Stimulated activated CD4-positive, alpha-beta T cell treated with anti-CD3 and anti-CD28 coated beads, Interleukin-1b, Interleukin-23, amount 100 ng/mL, for 48 hours (primary cell): ENCODE results near the gene MAP3K8.

ENCODE experiments used
- DNase-seq: peaks from one replicate; pipeline ENCODE4 v3.0.0-alpha.2; 2020

MAP3K8 gene

DNA sequence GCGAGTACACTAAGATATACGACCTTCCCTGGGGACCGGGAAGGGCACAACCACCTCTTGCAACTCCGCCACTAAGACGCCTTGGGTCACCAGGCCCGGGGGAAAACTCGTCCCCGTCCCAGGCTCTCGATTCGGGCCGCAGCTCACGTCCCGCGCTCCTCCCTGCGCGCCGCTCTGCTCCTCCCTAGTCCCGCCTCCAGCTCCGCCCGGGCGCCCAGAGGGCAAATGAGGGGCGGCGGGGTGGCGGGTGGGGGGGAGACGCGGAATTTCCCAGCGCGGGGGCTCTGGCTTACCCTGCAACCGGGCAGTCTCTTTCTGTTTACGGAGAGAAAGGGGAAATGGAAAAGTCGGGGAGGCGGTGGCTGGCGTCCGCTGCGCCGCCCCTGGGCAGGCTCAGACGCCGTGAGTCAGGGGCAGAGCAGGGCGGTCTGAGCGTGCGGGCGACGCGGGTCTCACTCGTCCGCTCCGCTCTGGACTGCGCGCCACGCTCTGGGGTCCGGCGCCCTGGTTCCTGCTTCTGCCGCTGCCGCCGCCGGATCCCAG, at the start of gene MAP3K8:
MAP3K8 (plus strand) TSS at position 455 of the 543 bp plus-strand sequence. CDS start 4,755 bp downstream, outside the sequence.
- DNase-seq = peak; percentile 80

DNA sequence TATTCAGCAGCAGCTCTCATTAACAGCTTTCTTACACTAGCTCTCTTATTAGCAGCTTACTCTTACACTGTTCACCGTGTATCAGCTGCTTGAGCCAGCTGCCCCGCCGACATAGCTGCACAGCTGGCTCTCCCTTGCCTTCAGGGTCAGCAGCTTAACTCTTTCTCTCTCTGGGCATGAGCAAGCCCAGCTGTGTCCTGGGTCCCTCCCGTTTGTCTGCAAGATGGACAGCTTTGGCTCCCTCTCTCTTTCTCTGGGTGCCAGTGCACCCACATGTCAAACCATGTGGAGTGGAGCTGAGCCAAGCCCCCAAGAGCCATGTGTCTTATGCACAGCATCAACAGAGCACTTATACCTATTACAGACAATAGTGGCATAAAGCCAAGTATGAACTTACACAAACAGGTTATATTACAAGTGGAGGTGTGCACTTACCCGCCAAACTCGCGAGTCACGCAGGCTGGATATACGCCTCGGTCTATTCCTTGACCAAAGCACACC, 49.2 kb upstream of the MAP3K8 start:
- DNase-seq = peak; percentile 19

DNA sequence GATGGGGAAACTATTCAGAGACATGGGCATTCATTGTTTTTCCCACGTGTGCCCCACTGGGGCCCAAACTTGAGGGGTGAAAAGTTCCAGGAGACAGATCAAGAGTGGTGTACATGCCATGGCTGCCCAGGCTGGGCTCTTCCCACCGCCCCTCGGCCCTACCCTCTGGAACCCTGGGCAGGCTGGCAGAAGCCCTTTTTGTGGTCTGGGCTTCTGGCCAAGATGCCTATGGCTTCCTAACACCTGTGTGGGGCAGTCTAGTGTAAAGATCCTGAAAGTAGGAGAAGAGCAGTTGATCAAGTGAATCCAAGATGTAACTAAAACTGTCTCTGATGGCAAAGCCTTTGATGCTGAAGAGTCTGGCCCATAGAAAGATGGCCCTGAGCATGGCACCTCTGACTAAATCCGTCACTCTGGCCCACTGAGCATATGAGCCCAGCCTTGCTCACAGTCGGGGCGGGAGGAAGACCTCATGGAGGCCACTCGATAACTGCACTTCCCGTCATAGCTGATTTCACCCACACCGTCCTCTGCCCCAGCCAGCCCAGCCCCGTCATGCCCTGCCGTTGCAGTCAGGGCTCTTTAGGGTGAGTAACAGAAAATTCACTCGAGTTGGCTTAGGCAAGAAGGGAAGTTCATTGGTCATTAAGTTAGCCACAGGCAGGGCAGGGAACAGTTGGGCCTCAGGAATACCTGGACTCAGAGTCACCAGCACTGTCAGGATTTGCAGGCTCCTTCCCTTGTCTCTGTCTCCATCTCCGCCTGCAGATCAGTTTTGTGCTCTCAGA, 47.0 kb upstream of the MAP3K8 start:
- no peak for DNase-seq

DNA sequence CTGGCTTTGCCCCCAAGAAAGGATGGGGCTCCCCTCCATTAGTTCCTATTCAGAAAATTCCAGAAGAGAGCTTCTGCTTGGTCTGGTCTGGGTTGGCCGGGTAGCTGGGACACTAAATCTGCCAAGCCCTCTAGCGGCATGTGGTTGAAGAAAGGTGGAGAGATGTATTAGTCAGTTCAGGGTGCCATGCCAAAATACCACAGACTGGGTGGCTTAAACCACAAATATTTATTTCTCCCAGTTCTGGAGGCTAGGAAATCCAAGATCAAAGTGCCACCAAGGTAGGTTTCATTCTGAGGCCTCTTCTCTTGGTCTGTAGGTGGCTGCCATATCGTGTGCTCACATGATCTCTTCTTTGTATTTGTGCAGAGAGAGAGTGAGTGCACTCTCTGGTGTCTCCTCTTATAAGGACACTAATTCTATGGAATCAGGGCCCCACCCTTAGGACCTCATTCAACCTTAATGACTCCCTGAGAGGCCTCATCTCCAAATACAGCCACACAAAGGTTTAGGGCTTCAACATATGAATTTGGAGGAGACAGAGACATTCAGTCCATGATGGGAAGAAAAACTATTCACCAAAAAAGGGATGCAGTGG, 46.2 kb upstream of the MAP3K8 start:
- DNase-seq = no peak

DNA sequence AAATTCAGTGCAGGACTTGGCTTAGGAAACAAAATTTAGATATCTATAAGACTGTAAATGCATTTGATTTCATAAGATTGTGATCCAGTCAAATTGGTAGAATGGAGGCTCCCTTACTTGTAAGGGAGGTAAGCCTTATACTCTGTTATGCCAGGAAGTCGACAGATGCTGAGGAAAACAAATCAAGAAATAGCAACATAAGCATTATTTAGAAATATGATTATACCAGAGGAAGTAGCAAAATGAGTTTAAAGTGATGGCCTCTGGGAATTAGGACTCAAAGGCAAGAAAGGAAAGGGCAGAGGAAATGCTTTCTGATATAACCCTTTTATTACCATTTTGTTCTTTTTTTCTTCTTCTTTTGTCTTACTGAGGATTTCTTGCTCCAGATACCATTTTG, 44.4 kb upstream of the MAP3K8 start:
- no peak for DNase-seq

DNA sequence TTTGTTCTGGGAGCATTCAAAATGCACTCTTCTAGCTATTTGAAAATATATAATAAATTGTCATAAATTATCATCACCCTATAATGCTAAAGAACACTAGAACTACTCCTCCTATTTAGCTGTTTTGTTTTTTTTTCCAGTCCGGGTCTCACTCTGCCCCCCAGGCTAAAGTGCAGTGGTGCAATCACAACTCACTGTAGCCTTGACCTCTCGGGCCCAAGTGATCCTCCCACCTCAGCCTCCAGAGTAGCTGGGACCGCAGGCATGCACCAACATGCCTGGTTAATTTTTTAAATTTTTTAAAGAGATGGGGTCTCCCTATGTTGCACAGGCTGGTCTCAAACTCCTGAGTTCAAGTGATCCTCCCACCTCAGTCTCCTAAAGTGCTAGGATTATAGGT, 43.8 kb upstream of the MAP3K8 start:
- DNase-seq = no peak

DNA sequence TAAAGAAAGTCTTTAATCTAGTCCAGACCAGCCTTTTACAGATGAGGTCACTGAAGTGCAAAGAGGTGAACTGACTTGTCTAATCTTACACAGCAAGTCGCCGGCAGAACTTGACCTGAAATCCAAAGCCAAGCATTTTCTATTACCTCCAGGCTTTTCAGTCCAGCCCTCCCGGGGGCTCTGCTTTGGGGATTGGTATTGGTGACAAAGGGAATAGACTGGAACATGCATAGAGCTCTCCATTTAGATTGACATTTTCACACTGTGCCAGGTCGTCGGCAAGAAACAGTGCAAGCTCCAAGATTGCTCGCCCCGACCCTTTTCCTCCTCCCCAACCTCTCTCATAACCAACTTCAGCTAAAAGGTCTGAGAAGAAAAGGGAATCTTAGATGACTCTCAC, 42.7 kb upstream of the MAP3K8 start:
- DNase-seq = no peak

DNA sequence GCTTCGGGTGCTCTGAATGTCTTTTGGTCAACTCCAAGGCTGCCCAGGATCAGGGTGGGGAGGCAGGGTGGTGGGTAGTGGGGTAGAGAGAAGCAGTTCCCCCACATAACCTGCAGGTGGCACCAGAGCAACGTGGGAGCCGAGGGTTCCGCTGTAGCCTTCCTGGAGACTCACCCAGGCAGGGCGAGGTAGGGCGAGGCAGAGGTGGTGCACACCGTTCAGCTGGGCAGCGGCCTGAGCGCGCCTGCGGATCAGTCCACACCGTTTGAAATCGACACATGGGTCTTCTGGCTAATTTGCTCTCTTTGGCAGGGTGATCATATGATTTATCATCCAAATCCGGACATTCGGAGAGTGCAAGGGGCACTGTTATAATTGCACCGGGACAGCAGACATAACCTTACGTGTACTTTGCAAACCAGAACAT, 41.4 kb upstream of the MAP3K8 start:
- DNase-seq = peak; percentile 74

DNA sequence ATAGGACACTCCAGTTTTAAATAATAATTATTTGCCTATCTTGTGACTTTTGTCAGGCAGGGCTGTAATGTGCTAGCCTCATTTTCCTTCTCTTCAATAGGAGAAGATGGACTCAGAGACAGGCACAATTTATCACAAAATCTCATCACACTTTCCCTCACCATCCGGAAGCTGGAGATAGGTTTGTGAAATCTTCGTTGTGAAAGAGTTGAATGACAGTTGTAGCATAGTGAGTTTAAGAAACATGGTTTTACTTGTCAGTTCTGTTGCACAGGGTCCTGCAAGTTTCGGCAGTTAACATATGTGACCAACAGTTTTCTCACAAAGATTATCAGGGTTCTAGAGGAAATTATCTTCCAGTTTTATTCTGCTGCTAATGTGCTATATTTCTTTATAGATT, 37.7 kb upstream of the MAP3K8 start:
- DNase-seq = no peak

DNA sequence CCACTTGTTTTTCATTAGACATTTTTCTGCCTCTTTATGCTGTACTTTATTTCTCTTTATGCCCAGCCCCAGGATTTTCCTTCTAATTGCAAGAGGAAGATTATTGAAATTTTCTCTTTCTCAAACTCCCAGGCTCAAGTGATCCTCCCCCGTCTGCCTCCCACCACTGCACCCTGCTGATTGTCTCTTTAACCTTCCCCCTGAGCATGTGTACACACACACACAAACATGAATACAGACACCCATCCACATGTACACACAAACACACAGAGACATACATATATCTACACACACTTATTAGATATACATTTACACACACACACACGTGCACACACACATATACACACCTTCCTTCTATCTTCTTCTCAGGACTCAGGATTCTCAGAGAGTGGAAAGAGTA, 37.3 kb upstream of the MAP3K8 start:
- no peak for DNase-seq

DNA sequence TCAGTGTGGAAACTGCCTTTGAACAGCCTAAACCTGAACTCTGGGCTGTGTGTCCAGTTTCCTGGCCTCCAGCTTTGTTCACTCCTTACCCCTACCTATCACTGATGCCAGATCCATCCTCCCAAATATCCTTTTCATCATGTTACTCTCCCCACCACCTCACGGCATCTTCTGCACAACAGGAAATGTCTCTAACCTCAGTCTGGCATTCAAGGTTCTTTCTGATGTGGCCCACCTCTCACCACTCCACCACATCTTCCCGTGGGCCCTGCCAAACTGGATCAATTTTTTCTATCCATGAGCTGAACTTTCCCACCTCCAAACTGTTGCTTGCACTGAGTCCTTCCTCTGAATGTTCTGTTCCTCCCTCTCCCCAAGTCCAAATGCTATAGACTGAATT, 35.8 kb upstream of the MAP3K8 start:
- no peak for DNase-seq

DNA sequence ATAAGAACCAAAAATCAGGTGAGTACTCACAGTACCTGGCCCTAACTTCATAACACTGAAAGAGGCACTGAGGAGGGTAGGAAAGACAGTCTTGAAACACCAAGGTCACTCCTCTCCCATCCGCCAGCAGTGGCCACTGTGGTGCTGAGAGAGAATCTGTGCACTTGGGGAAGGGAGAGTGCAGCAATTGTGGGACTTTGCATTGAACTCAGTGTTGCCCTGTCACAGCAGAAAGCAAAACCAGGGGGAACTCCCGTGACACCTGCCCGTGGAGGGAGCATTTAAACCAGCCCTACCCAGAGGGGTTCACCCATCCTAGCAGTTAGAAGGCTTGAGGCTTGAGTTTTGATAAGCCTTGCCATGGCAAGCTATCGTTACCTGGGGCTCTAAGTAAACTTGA, 35.2 kb upstream of the MAP3K8 start:
- DNase-seq = no peak

DNA sequence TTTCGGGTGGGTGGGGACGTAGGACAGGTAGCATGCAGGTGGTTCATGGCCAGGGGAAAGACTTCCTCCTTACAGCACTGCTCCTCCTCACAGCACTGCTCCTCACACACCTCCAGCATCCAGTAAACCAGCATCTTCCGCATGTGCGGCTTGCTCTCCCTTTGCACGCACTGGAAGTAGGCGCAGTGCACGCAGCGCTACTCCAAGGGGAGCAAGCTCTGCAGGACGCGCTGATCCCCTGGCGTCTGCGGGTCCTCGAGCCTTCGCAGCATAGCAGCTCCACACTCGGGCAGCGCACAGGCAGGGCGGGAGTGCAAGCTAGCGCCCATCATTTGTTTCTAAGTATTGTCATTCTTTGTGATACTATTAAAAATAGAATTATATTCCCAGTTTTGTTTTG, 30.5 kb upstream of the MAP3K8 start:
- no peak for DNase-seq

DNA sequence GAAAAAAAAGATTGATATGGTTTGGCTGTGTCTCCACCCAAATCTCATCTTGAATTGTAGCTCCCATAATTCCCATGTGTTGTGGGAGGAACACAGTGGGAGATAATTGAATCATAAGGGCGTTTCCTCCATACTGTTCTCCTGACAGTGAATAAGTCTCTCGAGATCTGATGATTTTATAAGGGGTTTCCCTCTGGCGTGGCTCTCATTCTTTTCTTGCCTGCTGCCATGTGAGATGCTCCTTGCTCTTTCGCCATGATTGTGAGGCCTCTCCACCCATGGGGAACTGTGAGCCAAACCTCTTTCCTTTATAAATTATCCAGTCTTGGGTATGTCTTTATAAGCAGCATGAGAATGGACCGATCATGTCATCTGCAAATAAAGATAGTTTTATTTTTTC, 29.4 kb upstream of the MAP3K8 start:
- no peak for DNase-seq

DNA sequence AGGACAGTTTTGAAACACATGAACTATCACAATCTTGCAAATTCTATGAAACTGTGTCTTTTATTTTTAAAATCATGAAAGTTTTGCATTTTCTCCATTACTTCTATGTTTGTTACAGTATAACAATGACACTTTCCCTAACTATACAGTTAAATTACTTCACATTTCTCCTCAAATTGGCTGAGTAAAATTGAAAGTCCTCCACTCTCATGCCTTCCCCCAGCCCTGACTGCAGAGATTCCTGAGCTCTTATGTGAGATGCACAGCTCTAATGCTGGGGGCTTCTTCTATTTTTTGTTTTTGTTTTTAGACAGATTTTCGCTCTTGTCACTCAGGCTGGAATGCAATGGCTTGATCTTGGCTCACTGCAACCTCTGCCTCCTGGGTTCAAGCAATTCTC, 22.7 kb upstream of the MAP3K8 start:
- DNase-seq = no peak

DNA sequence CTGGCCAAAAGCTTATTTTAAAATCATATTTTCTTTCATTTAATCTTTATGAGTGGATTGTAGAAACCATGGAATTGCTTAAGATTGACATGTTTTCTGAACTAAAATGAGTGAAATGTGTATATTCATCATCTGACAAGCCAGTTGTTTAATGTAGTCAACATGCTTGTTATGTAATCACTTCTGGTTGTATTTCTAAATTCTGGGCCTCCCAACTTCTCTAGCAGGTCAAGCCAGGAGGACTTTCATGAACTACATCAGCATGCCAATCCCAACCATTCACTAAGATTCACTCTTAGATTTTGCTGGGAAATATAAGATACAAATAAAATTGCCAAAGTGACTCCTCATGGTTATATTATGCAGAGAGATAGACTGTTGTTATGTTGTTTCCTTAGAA, 21.1 kb upstream of the MAP3K8 start:
- DNase-seq = no peak

DNA sequence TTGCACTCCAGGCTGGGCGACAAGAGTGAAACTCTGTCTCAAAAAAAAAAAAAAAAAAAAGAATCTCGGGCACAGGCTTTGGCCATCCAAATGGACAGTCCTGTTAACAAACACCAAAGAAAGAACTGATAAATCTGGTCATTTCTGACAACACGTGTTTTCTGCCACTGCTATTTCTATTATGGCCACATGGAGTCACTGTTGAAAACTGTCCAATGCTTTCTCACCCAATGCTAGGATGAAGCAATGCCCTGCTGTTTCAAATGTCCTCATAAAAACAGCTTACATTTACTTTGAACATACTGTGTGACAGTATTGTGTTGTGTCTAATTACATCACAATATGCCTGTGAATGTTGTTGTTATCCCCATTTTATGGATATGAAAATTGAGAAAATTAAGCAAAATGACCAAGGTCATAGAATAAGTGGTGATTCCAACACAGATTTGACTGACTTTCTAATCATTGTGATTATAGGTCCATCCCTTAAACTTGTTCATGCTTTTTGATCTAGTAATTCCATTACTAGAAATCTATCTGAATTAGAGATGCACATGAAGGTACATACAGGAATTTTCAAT, 19.9 kb upstream of the MAP3K8 start:
- no peak for DNase-seq

DNA sequence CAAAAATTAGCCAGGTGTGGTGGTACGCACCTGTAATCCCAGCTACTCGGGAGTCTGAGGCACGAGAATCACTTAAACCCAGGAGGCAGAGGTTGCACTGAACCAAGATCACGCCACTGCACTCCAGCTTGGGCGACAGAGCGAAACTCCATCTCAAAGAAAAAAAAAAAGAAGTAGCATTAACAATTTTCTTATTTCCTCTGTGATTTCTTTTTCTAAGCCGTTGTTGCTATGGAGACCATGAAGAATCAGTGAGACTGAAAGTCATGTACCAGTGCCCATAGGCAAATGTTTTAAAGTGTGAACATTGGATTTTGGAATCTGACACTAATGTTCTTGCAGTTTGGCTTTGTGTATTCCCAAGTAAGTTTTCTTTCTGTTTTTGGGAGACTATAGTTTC, 18.4 kb upstream of the MAP3K8 start:
- no peak for DNase-seq

DNA sequence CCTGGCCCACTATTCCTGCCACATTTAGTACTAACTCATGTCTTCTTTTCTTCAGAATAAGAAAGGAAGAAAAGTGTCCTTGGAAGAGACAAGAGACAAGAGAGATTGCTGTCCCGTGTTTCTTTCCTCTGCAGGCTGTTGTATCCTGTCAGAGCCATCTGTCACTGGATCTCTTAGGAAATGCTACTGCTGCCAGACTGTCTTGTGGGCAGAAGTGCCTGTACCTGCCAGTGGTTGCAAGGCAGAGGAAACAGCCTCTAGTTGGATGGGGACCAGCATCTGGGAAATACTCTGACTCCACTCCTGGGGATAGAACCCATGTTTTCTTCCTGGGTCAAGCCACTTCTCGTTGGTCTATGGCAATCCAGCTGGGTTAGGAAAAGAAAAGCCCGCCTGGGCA, 16.7 kb upstream of the MAP3K8 start:
- DNase-seq = no peak

DNA sequence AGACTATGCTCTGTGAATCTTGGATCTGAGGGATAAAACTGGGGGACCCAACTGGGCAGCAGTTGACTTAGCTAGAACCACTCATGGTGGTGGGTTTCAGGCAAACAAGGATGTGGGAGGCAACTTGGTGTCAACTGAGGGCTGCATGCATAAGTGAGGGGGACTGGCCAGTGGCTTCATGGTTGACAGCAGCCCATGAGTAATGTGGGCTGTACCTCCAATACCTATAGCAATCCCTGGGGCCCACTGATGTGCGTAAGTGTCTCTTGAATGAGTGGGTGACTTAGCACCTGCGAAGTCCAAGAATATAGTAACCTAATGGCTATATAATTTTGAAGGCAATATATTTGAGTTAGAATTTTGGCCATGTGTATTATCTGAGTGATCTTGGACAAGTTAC, 13.7 kb upstream of the MAP3K8 start:
- no peak for DNase-seq

DNA sequence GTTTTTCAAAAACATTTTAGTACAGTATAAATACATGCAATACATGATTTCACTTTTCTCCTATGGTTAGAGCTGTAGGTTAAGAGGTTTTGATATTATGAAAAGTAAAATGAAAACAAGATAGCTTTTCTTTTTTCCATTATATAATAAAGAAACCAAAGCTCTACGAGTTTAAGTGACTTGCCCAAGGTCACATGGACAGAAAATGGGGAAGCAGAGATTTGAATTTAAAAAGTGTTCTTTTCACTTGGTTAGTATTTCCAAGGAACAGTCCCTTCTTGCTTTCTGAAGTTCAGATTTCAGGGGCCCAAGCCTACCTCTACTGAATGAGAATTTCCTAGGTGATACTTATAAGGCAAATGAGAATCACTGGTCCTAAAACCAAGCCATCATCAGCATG, 13.2 kb upstream of the MAP3K8 start:
- no peak for DNase-seq

DNA sequence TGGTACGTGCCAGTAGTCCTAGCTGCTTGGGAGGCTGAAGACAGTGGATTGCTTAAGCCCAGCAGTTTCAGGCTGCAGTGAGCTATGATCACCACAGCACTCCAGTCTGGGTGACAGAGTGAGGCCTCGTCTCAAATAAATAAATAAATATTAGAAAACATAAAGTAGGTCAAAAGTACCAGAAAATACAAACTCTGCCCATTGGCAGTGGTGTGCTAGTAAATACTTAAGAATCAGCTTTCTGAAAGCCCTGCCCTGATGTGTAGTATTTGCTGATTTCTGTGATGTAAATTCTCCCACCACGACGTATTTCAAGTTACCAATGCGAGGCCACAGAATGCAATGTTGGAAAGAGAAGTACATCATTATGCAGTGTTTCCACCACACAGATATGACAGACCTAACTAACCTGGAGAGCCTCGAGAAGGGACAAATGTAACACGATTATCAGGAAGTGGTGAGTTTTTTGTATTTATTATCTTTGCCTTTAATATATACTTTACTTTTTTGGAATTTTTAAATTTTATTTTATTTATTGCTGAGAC, 11.8 kb upstream of the MAP3K8 start:
- no peak for DNase-seq

DNA sequence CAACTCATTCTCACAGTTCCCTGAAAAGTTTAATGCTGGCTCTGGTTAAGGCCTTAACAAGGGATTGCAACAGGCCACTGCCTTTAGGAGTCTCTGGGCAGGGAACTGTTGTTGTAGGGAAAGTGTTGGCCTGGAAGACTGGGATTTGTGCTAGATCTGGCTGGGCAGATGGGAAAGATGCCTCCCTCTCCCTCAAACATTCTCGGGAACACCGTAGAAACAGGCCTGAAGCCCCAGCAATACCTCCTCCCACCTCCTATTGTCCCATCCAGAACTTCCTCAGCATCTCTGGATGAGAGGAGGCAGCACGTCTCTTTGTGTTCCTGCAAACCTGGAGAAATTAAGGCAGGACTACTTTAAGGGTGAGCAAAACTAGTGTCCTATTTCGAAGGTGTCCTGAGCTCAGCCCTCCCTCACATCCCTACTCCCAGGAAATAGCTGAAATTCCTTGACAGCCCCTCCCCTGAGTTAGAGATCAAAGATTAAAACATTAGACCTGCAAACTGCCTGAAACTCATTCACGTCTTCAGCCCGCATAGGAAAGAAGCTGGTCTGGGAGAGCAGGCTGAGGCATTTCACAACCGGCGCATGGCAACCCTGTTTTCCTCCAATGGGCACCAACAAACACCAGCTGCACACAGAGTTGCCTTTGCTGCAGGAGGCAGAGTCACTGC, 10.9 kb upstream of the MAP3K8 start:
- no peak for DNase-seq
